ENCODE results near the gene TBX15. TPM values are rescaled to one million over a fixed set of nuclear protein-coding genes. Genes with fewer than 3 reads are reported as not detected.

The TBX15 gene
- polyA plus RNA-seq, 4 donors = 0.14 to 0.39 (median 0.18) TPM

Other genes with a start within 250 kb of the TBX15 start
- gene WARS2, start 152.3 kb upstream of the TBX15 start, polyA plus RNA-seq (ENCODE audit: insufficient read length in 4 of 4) = 10 to 100 TPM; 20.4 to 23.2 (median 21.3) TPM